ENCODE measurements around the gene SNX9. TPM values are rescaled to one million over a fixed set of nuclear protein-coding genes. Genes with fewer than 3 reads are reported as not detected.
"Not testable (repeated sequence)": the region's sequence is repeated elsewhere in the genome, so short reads cannot be mapped to it uniquely, and the experiment has no call there.

SNX9 gene
- polyA plus RNA-seq, 1 donor (not counting 4 experiments of a cell fraction or from before 2014, with no cell fraction given), result 37.8 TPM

DNA sequence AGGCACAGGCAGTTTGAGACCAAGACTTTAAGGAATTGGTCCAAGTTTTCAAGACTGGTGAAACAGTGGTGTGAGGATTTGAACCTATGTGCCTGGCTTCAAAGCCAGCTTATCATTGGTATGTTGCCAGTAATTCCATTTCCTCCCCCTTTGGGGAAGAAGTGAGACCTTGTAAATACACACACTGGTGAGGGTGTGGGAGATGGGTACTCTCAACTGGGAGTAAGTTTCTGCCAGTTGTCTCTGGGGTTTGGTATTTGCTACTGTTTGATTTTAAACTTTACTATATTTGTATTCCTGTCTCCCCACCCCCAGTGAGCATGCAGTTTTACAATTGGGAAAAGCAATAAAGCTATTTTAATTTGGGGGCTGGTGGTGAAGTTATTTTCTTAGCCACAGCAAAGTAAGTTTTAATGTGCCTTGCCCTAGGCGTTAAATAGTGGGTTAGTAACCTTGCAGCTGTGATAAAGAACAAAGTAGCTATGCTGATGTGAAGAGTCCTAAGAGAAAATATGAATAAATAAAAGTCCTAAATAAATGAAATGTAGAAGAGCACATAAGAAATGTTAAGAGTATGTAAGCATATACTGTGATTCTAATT lies 31.0 kb downstream of the SNX9 start:
- Histone ChIP-seq H3K9ac (ENCODE audit: control insufficient read depth, extremely low read depth, insufficient read depth, low read length) (no peak overlapping the region), H3K4me2 (ENCODE audit: control insufficient read depth, extremely low read depth, insufficient read depth, low read depth, low read length) (no peak overlapping the region), H3K79me2 (ENCODE audit: control insufficient read depth, insufficient read depth, low read length) (peaks cover 98% of the 10 kb centered on the region), H3K27ac (ENCODE audit: control insufficient read depth, insufficient read depth, low read length) (no peak overlapping the region), H3K27me3 (ENCODE audit: control insufficient read depth, extremely low read depth, insufficient read depth, low read length) (no peaks in the 10 kb centered on the region), H3K4me1 (ENCODE audit: control insufficient read depth, extremely low read depth, insufficient read depth, low read length) (no peaks in the 10 kb centered on the region), H3K4me3 (ENCODE audit: control insufficient read depth in 2 of 3, extremely low read depth in 1 of 3, insufficient read depth in 2 of 3, low read depth in 1 of 3, low read length in 3 of 3) (no peak overlapping the region), H4K20me1 (ENCODE audit: control insufficient read depth, extremely low read depth, insufficient read depth, low read length) (no peaks in the 10 kb centered on the region), H3K9me1 (ENCODE audit: control insufficient read depth, extremely low read depth, insufficient read depth, low read length) (no peaks in the 10 kb centered on the region), H3K9me3 (ENCODE audit: control insufficient read depth, low read depth, low read length) (peaks cover 3% of the 10 kb centered on the region), H3K36me3 (ENCODE audit: control insufficient read depth in 2 of 2, extremely low read depth in 1 of 2, insufficient read depth in 2 of 2, low read length in 2 of 2) (no peaks in the 10 kb centered on the region), H2AFZ (ENCODE audit: control insufficient read depth, low read length) (no peak overlapping the region)
- no peak for DNase-seq (ENCODE audit: low read depth, low spot score)
- dilution Hi-C loops (cut with MboI; ENCODE audit: extremely low pct_ligation_motif_present, low sequenced_read_pairs), result no loop called here
- TF ChIP-seq, protein P1, sequence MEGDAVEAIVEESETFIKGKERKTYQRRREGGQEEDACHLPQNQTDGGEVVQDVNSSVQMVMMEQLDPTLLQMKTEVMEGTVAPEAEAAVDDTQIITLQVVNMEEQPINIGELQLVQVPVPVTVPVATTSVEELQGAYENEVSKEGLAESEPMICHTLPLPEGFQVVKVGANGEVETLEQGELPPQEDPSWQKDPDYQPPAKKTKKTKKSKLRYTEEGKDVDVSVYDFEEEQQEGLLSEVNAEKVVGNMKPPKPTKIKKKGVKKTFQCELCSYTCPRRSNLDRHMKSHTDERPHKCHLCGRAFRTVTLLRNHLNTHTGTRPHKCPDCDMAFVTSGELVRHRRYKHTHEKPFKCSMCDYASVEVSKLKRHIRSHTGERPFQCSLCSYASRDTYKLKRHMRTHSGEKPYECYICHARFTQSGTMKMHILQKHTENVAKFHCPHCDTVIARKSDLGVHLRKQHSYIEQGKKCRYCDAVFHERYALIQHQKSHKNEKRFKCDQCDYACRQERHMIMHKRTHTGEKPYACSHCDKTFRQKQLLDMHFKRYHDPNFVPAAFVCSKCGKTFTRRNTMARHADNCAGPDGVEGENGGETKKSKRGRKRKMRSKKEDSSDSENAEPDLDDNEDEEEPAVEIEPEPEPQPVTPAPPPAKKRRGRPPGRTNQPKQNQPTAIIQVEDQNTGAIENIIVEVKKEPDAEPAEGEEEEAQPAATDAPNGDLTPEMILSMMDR (optimal IDR thresholded peaks at IDR 0.05 in 1 of 3, IDR thresholded peaks at IDR 0.05 in 1 of 3, conservative IDR thresholded peaks at IDR 0.05 in 1 of 3; ENCODE audit: extremely low read depth in 1 of 3, insufficient read depth in 2 of 3, low read length in 3 of 3), result no peak
- no peak for TF ChIP-seq EZH2 (IDR thresholded peaks at IDR 0.05; ENCODE audit: low read length)
- no peak for FAIRE-seq

DNA sequence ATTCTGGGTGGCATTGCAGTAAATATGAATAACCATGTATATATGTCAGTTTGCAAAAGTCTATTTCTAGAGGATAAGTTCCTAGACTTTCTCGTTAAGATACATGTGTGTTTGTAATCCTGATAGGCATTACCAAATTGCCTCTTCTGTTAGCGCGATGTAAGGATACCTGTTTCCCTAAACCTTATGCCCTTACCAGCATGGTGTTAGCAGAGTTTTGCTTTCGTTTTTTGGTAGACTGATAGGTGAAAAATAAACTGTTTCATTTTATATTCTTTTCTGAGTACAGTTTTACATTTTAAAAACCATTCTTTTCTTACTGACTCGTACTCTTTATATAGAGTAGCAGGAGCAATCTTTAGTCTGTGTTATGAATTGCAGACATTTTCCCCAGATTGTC lies 32.3 kb downstream of the SNX9 start:
- no peak for DNase-seq (ENCODE audit: low read depth, low spot score)
- no peak for FAIRE-seq
- H3K9ac ChIP-seq (ENCODE audit: control insufficient read depth, extremely low read depth, insufficient read depth, low read length), result no peak overlapping the region
- H3K4me2 ChIP-seq (ENCODE audit: control insufficient read depth, extremely low read depth, insufficient read depth, low read depth, low read length), result no peak overlapping the region
- dilution Hi-C loops (cut with MboI; ENCODE audit: extremely low pct_ligation_motif_present, low sequenced_read_pairs), result no loop called here
- no peak overlapping the region for H3K27ac ChIP-seq (ENCODE audit: control insufficient read depth, insufficient read depth, low read length)
- no peak overlapping the region for H3K4me3 ChIP-seq (ENCODE audit: control insufficient read depth in 2 of 3, extremely low read depth in 1 of 3, insufficient read depth in 2 of 3, low read depth in 1 of 3, low read length in 3 of 3)
- peaks cover 3% of the 10 kb centered on the region for H3K9me3 ChIP-seq (ENCODE audit: control insufficient read depth, low read depth, low read length)
- no peaks in the 10 kb centered on the region for H3K4me1 ChIP-seq (ENCODE audit: control insufficient read depth, extremely low read depth, insufficient read depth, low read length)
- peaks cover 98% of the 10 kb centered on the region for H3K79me2 ChIP-seq (ENCODE audit: control insufficient read depth, insufficient read depth, low read length)
- TF ChIP-seq EZH2 (IDR thresholded peaks at IDR 0.05; ENCODE audit: low read length), result no peak
- TF ChIP-seq, protein P1 (optimal IDR thresholded peaks at IDR 0.05 in 1 of 3, IDR thresholded peaks at IDR 0.05 in 1 of 3, conservative IDR thresholded peaks at IDR 0.05 in 1 of 3; ENCODE audit: extremely low read depth in 1 of 3, insufficient read depth in 2 of 3, low read length in 3 of 3), result no peak
- H3K9me1 ChIP-seq (ENCODE audit: control insufficient read depth, extremely low read depth, insufficient read depth, low read length), result no peaks in the 10 kb centered on the region
- no peaks in the 10 kb centered on the region for H3K27me3 ChIP-seq (ENCODE audit: control insufficient read depth, extremely low read depth, insufficient read depth, low read length)
- no peaks in the 10 kb centered on the region for H3K36me3 ChIP-seq (ENCODE audit: control insufficient read depth in 2 of 2, extremely low read depth in 1 of 2, insufficient read depth in 2 of 2, low read length in 2 of 2)
- H4K20me1 ChIP-seq (ENCODE audit: control insufficient read depth, extremely low read depth, insufficient read depth, low read length), result no peaks in the 10 kb centered on the region
- H2AFZ ChIP-seq (ENCODE audit: control insufficient read depth, low read length), result no peak overlapping the region

DNA sequence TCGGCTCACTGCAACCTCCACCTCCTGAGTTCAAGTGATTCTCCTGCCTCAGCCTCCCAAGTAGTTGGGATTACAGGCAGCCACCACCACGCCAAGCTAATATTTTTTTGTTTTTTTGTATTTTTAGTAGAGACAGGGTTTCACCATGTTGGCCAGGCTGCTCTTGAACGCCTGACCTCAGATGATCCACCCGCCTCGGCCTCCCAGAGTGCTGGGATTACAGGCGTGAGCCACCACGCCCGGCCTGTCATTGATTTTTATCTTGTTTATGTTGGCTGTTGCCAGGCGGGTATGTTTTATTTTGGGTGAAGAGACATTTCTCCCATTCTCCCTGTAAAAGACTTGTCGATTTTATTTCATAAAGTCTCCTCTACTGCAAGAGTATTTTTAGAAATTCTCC lies 32.8 kb downstream of the SNX9 start:
- H3K36me3 ChIP-seq (ENCODE audit: control insufficient read depth in 2 of 2, extremely low read depth in 1 of 2, insufficient read depth in 2 of 2, low read length in 2 of 2); H2AFZ ChIP-seq (ENCODE audit: control insufficient read depth, low read length); DNase-seq (ENCODE audit: low read depth, low spot score); H3K4me3 ChIP-seq (ENCODE audit: control insufficient read depth in 2 of 3, extremely low read depth in 1 of 3, insufficient read depth in 2 of 3, low read depth in 1 of 3, low read length in 3 of 3); H3K4me1 ChIP-seq (ENCODE audit: control insufficient read depth, extremely low read depth, insufficient read depth, low read length); dilution Hi-C loops (cut with MboI; ENCODE audit: extremely low pct_ligation_motif_present, low sequenced_read_pairs); H3K4me2 ChIP-seq (ENCODE audit: control insufficient read depth, extremely low read depth, insufficient read depth, low read depth, low read length); FAIRE-seq; H3K9me1 ChIP-seq (ENCODE audit: control insufficient read depth, extremely low read depth, insufficient read depth, low read length); H3K9ac ChIP-seq (ENCODE audit: control insufficient read depth, extremely low read depth, insufficient read depth, low read length); H3K27me3 ChIP-seq (ENCODE audit: control insufficient read depth, extremely low read depth, insufficient read depth, low read length); H3K9me3 ChIP-seq (ENCODE audit: control insufficient read depth, low read depth, low read length); H3K27ac ChIP-seq (ENCODE audit: control insufficient read depth, insufficient read depth, low read length); H4K20me1 ChIP-seq (ENCODE audit: control insufficient read depth, extremely low read depth, insufficient read depth, low read length): not testable (repeated sequence)
- H3K79me2 ChIP-seq (ENCODE audit: control insufficient read depth, insufficient read depth, low read length), result peaks cover 98% of the 10 kb centered on the region

DNA sequence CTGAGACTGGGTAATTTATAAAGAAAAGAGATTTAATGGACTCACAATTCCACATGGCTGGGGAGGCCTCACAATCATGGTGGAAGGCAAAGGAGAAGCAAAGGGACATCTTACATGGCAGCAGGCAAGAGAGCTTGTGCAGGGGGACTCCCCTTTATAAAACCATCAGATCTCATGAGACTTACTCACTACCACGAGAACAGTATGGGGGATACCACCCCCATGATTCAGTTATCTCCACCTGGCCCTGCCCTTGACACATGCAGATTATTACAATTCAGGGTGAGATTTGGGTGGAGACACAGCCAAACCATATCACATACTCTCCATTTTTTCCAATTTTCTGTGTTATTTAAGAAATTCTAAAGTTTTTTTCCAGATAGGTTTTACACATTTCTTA lies 35.6 kb downstream of the SNX9 start:
- H3K27me3 ChIP-seq (ENCODE audit: control insufficient read depth, extremely low read depth, insufficient read depth, low read length); dilution Hi-C loops (cut with MboI; ENCODE audit: extremely low pct_ligation_motif_present, low sequenced_read_pairs); H3K9ac ChIP-seq (ENCODE audit: control insufficient read depth, extremely low read depth, insufficient read depth, low read length); DNase-seq (ENCODE audit: low read depth, low spot score); H3K27ac ChIP-seq (ENCODE audit: control insufficient read depth, insufficient read depth, low read length); H3K9me1 ChIP-seq (ENCODE audit: control insufficient read depth, extremely low read depth, insufficient read depth, low read length); FAIRE-seq; H3K9me3 ChIP-seq (ENCODE audit: control insufficient read depth, low read depth, low read length); H3K4me3 ChIP-seq (ENCODE audit: control insufficient read depth in 2 of 3, extremely low read depth in 1 of 3, insufficient read depth in 2 of 3, low read depth in 1 of 3, low read length in 3 of 3); H3K4me2 ChIP-seq (ENCODE audit: control insufficient read depth, extremely low read depth, insufficient read depth, low read depth, low read length); H3K4me1 ChIP-seq (ENCODE audit: control insufficient read depth, extremely low read depth, insufficient read depth, low read length); H4K20me1 ChIP-seq (ENCODE audit: control insufficient read depth, extremely low read depth, insufficient read depth, low read length); H2AFZ ChIP-seq (ENCODE audit: control insufficient read depth, low read length); H3K36me3 ChIP-seq (ENCODE audit: control insufficient read depth in 2 of 2, extremely low read depth in 1 of 2, insufficient read depth in 2 of 2, low read length in 2 of 2): not testable (repeated sequence)
- H3K79me2 ChIP-seq (ENCODE audit: control insufficient read depth, insufficient read depth, low read length), result peaks cover 96% of the 10 kb centered on the region
